Subcutaneous adipose tissue (tissue), 4 donors: ENCODE data around the gene NLK. TPM values are rescaled to one million over a fixed set of nuclear protein-coding genes. Genes with fewer than 3 reads are reported as not detected.

Source experiments
- CTCF ChIP-seq: fragments of 450-650 bp; IDR thresholded peaks from one replicate; pipeline ENCODE4 v1.5.1; 2016; ENCODE audit warnings: low read depth, mild to moderate bottlenecking, control low read depth, antibody characterized with exemption, moderate library complexity
- total RNA-seq, 4 donors: library from RNA; depleted of rRNA; stranded (reverse); fragments of >200 nt; gene quantifications; one replicate each; pipeline ENCODE4 v1.1.0, GENCODE V29; 2016

NLK gene
- total RNA-seq, 4 donors from 2014 or later = 18.1 to 33.4 (median 22.8) TPM

- no peak for TF ChIP-seq CTCF
Measured at GRCh38 chr17:28092088-28092487, 49.6 kb downstream of the NLK start.

- TF ChIP-seq CTCF = no peak
Measured at GRCh38 chr17:28093999-28094716, 51.7 kb downstream of the NLK start.

- no peak for TF ChIP-seq CTCF
Measured at GRCh38 chr17:28096756-28097155, 54.3 kb downstream of the NLK start.

- no peak for TF ChIP-seq CTCF
Measured at GRCh38 chr17:28097254-28097653, 54.8 kb downstream of the NLK start.

GRCh38 chr17:28097901-28098300, 55.4 kb downstream of the NLK start:
- no peak for TF ChIP-seq CTCF

- TF ChIP-seq CTCF = no peak
Measured at GRCh38 chr17:28100251-28100650, 57.8 kb downstream of the NLK start.

- TF ChIP-seq CTCF = no peak
Measured at GRCh38 chr17:28100936-28101335, 58.5 kb downstream of the NLK start.
